CD4-positive, alpha-beta memory T cell (primary cell): ENCODE measurements around the gene HSD17B7. TPM values are rescaled to one million over a fixed set of nuclear protein-coding genes. Genes with fewer than 3 reads are reported as not detected.

Experiments used
- CTCF ChIA-PET: fragments of 350-600 bp; sonication (Branson Sonifier 250); formaldehyde crosslinking; loops from one replicate; lab custom pipeline; 2021; ENCODE audit warnings: inconsistent platforms; ENCODE audit not compliant: partially characterized antibody; lab: Charles Lee
- POLR2A ChIA-PET: fragments of 350-600 bp; sonication (Branson Sonifier 250); formaldehyde crosslinking; loops from one replicate; lab custom pipeline; 2021; ENCODE audit not compliant: partially characterized antibody; lab: Charles Lee
- DNase-seq, 5 donors: peaks; one replicate each; pipeline versions ENCODE4 v3.0.0 to v3.0.0-alpha.2; 2020 to 2022; ENCODE audit warnings: mixed read lengths in 1 of 5
- H3K27ac ChIP-seq: one replicate; pipeline ENCODE4 v1.7.0; 2013; ENCODE audit warnings: low read depth, low read length
- H3K27me3 ChIP-seq: 2 replicates; pipeline ENCODE4 v1.7.0; 2013; ENCODE audit warnings: mild to moderate bottlenecking, low read length, moderate library complexity; ENCODE audit not compliant: insufficient read depth
- H3K36me3 ChIP-seq: 2 replicates; pipeline ENCODE4 v1.7.0; 2013; ENCODE audit warnings: mild to moderate bottlenecking, low read length, moderate library complexity; ENCODE audit not compliant: insufficient read depth
- H3K4me1 ChIP-seq: 2 replicates; pipeline ENCODE4 v1.7.0; 2013; ENCODE audit warnings: mild to moderate bottlenecking, low read length, moderate library complexity; ENCODE audit not compliant: insufficient read depth
- H3K4me3 ChIP-seq, 2 donors: one replicate each; pipeline ENCODE4 v1.7.0; 2013; ENCODE audit warnings: low read length in 2 of 2, mild to moderate bottlenecking in 1 of 2
- H3K9me3 ChIP-seq, 2 donors: one replicate each; pipeline ENCODE4 v1.7.0; 2013; ENCODE audit warnings: low read length in 2 of 2, control low read depth in 1 of 2; ENCODE audit not compliant: control insufficient read depth in 1 of 2
- H3K27ac Mint-ChIP-seq, 7 donors: one replicate each; pipeline ENCODE4 v1.8.0; 2020 to 2021; ENCODE audit warnings: mixed read lengths in 7 of 7, mild to moderate bottlenecking in 6 of 7, inconsistent platforms in 3 of 7, moderate library complexity in 3 of 7
- H3K27me3 Mint-ChIP-seq, 2 donors: one replicate each; pipeline ENCODE4 v1.8.0; 2020 to 2021; ENCODE audit warnings: mixed read lengths in 2 of 2
- H3K36me3 Mint-ChIP-seq, 2 donors: one replicate each; pipeline ENCODE4 v1.8.0; 2020 to 2021; ENCODE audit warnings: mixed read lengths in 2 of 2, inconsistent platforms in 1 of 2, mild to moderate bottlenecking in 1 of 2
- H3K4me1 Mint-ChIP-seq, 4 donors: one replicate each; pipeline ENCODE4 v1.8.0; 2020 to 2021; ENCODE audit warnings: mixed read lengths in 4 of 4, mild to moderate bottlenecking in 1 of 4
- H3K4me3 Mint-ChIP-seq, 8 donors: one replicate each; pipeline ENCODE4 v1.8.0; 2020 to 2021; ENCODE audit warnings: mixed read lengths in 8 of 8, mild to moderate bottlenecking in 7 of 8, moderate library complexity in 6 of 8, inconsistent platforms in 3 of 8
- H3K9me3 Mint-ChIP-seq, 8 donors: one replicate each; pipeline ENCODE4 v1.8.0; 2020 to 2021; ENCODE audit warnings: mixed read lengths in 8 of 8, mild to moderate bottlenecking in 5 of 8, inconsistent platforms in 3 of 8, moderate library complexity in 1 of 8
- intact Hi-C: fragments of 100-400 bp; cut with micrococcal nuclease; formaldehyde crosslinking; loops from one replicate; pipeline ENCODE4 v1.15.1; 2023
- polyA plus RNA-seq, 2 donors: library from polyadenylated mRNA; unstranded; fragments of 300-500 nt; fragmentation: Illumina TruSeq; gene quantifications; one replicate each; pipeline ENCODE4 v1.2.3, GENCODE V29; 2021
- total RNA-seq, 2 experiments: library from RNA; stranded (reverse); gene quantifications; one replicate each; pipeline ENCODE4 v1.2.3, GENCODE V29; 2021

The HSD17B7 gene
- total and polyA plus RNA-seq, 4 experiments from 2014 or later, result 17.3 to 43.0 (median 29.3) TPM

DNA sequence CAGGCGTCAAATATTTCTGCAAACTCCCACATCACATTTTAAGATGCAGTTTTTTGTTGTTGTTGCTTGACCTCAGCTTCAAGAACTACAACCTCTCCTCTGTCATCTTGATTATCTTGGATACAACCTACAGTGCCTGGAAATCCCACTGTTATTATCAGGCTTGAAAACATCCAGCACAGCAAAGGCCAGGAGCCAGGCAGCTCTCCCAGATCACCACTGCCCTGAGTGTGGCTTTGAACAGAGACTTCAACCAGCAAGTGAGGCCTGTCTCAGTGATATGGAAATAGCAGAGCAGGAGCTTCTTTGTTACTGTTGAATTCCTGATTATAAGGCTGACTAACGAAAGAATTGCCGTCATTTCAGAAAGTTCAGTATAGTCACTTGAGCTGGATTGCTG is 42.0 kb downstream of the HSD17B7 start:
- ChIA-PET CTCF (interaction anchor here (0.6 to 3.0 kb wide), 3 partner anchors 15 to 345 kb away, joined by 3 to 20 read pairs (median 3); no protein-coding TSS in a partner anchor), POLR2A (no interaction called here)
- Mint-ChIP-seq H3K4me3 (no peak overlapping the region), H3K9me3 (peaks cover 0 to 5% (median 0%) of the 10 kb centered on the region in 8 donors), H3K36me3 (no peaks in the 10 kb centered on the region), H3K27me3 (peaks cover 2 to 13% of the 10 kb centered on the region in 2 donors), H3K27ac (no peak overlapping the region), H3K4me1 (peaks cover 0 to 2% (median 0%) of the 10 kb centered on the region in 4 donors)
- no peak overlapping the region for H3K4me3 ChIP-seq
- no peak for DNase-seq
- no peak overlapping the region for H3K27ac ChIP-seq
- H3K9me3 ChIP-seq, result no peaks in the 10 kb centered on the region
- intact Hi-C loops, result no loop called here
- H3K4me1 ChIP-seq, result no peaks in the 10 kb centered on the region
- H3K36me3 ChIP-seq, result no peaks in the 10 kb centered on the region
- H3K27me3 ChIP-seq, result no peaks in the 10 kb centered on the region

DNA sequence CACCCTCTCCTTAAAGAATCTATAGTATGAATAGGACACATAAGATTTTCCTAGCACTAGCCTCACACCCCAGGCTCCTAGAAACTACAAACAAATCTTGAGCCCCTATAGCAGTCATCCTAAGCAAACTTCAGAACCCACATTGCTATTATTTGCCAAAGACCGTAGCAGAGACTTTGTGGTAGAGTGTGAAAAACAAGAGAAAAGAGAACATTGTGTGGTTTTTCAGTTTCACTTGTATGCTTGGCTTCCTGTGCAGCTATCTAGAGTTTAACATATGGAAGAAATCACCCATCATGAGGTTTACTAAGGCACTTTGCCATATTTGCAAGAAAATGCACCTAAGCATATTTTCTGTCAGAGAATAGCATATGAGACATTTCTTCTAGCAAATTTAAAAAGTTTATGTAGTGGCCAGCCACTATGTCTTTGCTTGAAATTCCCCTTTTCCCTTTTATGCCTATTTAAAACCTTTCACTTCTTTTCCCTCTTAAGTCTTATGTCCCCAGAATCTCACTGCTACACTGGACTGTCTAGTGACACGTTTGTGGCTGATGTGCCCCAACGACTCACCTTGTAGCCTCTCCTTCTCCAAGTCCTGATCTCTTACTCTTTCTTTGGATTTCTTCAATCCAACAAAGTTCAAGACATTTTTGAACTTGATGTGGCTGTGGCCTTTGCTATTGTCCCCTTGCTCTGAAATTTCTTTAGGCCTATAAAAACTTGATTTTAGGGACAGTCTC is 44.8 kb downstream of the HSD17B7 start:
- Mint-ChIP-seq H3K4me1 (peaks cover 0 to 2% (median 0%) of the 10 kb centered on the region in 4 donors), H3K27me3 (peaks cover 2 to 8% of the 10 kb centered on the region in 2 donors), H3K27ac (no peak overlapping the region), H3K9me3 (peaks cover 4 to 23% (median 18%) of the 10 kb centered on the region in 8 donors), H3K36me3 (peaks cover 4 to 5% of the 10 kb centered on the region in 2 donors), H3K4me3 (no peak overlapping the region)
- no peaks in the 10 kb centered on the region for H3K4me1 ChIP-seq
- H3K27ac ChIP-seq, result no peak overlapping the region
- DNase-seq, result no peak
- no peaks in the 10 kb centered on the region for H3K27me3 ChIP-seq
- ChIA-PET POLR2A (no interaction called here), CTCF (interaction anchor here (3.0 kb wide), 1 partner anchor 13 kb away, joined by 20 read pairs; no protein-coding TSS in a partner anchor)
- H3K9me3 ChIP-seq, result no peaks in the 10 kb centered on the region
- no peaks in the 10 kb centered on the region for H3K36me3 ChIP-seq
- intact Hi-C loops, result no loop called here
- H3K4me3 ChIP-seq, result no peak overlapping the region

DNA sequence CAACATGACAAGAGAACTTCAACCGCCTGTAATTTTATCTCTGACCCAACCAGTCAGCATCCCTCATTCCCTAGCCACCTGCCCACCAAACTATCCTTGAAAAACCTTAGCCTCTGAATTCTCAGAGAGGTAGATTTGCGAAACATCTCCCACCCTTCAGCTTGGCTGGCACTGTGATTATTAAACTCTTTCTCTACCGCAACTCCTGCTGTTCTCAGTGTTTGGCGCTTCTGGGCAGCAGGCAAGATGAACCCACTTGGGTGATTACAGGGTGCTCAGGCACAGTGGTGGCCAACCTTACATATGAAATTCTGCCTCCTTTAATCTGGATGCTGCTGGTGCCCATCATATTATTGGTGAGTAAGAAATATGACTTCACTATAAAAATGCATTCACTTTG is 48.4 kb downstream of the HSD17B7 start:
- no peak overlapping the region for H3K27ac Mint-ChIP-seq
- Histone ChIP-seq H3K9me3 (no peaks in the 10 kb centered on the region), H3K27me3 (no peaks in the 10 kb centered on the region), H3K4me1 (no peaks in the 10 kb centered on the region), H3K36me3 (no peaks in the 10 kb centered on the region), H3K27ac (no peak overlapping the region), H3K4me3 (no peak overlapping the region)
- H3K9me3 Mint-ChIP-seq, result peaks cover 4 to 25% (median 17%) of the 10 kb centered on the region in 8 donors
- no peak overlapping the region for H3K4me3 Mint-ChIP-seq
- peaks cover 4 to 5% of the 10 kb centered on the region in 2 donors for H3K36me3 Mint-ChIP-seq
- H3K4me1 Mint-ChIP-seq, result peaks cover 0 to 2% (median 0%) of the 10 kb centered on the region in 4 donors
- ChIA-PET POLR2A (no interaction called here), CTCF (no interaction called here)
- intact Hi-C loops, result no loop called here
- H3K27me3 Mint-ChIP-seq, result peaks cover 3 to 5% of the 10 kb centered on the region in 2 donors
- DNase-seq, result no peak

DNA sequence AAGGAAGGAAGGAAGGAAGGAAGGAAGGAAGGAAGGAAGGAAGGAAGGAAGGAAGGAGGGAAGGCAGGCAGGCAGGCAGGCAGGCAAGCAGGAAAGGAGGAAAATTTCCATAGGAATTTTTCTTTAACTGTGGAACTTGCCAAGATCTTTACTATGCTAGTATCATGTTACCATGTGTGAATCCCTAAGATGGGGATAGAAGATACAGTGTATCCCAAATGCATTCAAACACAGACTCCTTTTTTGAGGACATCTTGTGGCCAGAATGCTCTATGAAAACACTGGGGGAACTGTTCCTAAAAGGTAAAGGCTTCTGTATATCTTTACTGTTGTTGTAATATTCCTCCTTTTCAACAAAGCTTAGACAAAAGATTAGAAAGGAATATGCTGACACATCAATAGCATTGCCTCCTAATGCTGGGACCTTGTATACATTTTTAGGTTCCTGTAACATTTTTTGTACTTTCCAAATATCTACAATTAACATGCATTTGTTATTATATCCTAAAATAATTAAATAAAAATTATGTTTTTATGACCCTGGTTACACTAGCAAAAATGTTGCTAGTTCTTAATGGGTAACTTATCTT is 49.8 kb downstream of the HSD17B7 start:
- POLR2A ChIA-PET, result no interaction called here
- no peak for DNase-seq
- intact Hi-C loops, result no loop called here
- Mint-ChIP-seq H3K27ac (no peak overlapping the region), H3K4me3 (no peak overlapping the region), H3K27me3 (peaks cover 3 to 4% of the 10 kb centered on the region in 2 donors), H3K36me3 (peaks cover 4 to 5% of the 10 kb centered on the region in 2 donors), H3K9me3 (peaks cover 4 to 25% (median 17%) of the 10 kb centered on the region in 8 donors), H3K4me1 (peaks cover 0 to 2% (median 0%) of the 10 kb centered on the region in 4 donors)
- Histone ChIP-seq H3K27ac (no peak overlapping the region), H3K4me3 (no peak overlapping the region), H3K27me3 (no peaks in the 10 kb centered on the region), H3K9me3 (no peaks in the 10 kb centered on the region), H3K4me1 (no peaks in the 10 kb centered on the region), H3K36me3 (no peaks in the 10 kb centered on the region)
- CTCF ChIA-PET, result interaction anchor here (1.3 kb wide), 1 partner anchor 13 kb away, joined by 3 read pairs; no protein-coding TSS in a partner anchor

DNA sequence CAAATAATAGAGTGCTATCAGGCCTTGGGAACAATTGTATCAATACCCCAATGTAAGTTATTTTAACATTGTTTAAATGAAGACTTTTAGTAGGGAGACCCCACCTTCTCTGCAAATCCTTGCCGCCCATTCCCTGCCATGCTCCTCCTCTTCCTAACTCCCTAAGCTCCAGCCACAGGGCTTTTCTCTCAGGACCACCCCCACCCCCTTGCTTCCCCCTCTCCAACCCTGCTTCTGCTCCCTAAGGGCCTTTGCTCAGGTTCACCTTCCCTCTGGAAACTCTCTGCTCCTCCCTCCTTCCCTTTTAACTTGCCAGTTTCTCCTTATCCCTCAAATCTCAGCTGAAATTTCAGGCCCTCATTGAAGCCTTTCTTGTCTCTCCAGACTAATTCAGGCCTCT is 53.7 kb downstream of the HSD17B7 start:
- Mint-ChIP-seq H3K4me1 (no peaks in the 10 kb centered on the region), H3K4me3 (no peak overlapping the region), H3K36me3 (no peaks in the 10 kb centered on the region), H3K9me3 (peaks cover 0 to 12% (median 5%) of the 10 kb centered on the region in 8 donors), H3K27ac (no peak overlapping the region), H3K27me3 (peaks cover 4 to 9% of the 10 kb centered on the region in 2 donors)
- Histone ChIP-seq H3K4me3 (no peak overlapping the region), H3K4me1 (no peaks in the 10 kb centered on the region), H3K9me3 (no peaks in the 10 kb centered on the region), H3K27me3 (no peaks in the 10 kb centered on the region), H3K36me3 (no peaks in the 10 kb centered on the region), H3K27ac (no peak overlapping the region)
- POLR2A ChIA-PET, result no interaction called here
- CTCF ChIA-PET, result interaction anchor here (1.9 kb wide), 1 partner anchor 10 kb away, joined by 6 read pairs; no protein-coding TSS in a partner anchor
- intact Hi-C loops, result no loop called here
- DNase-seq, result no peak

DNA sequence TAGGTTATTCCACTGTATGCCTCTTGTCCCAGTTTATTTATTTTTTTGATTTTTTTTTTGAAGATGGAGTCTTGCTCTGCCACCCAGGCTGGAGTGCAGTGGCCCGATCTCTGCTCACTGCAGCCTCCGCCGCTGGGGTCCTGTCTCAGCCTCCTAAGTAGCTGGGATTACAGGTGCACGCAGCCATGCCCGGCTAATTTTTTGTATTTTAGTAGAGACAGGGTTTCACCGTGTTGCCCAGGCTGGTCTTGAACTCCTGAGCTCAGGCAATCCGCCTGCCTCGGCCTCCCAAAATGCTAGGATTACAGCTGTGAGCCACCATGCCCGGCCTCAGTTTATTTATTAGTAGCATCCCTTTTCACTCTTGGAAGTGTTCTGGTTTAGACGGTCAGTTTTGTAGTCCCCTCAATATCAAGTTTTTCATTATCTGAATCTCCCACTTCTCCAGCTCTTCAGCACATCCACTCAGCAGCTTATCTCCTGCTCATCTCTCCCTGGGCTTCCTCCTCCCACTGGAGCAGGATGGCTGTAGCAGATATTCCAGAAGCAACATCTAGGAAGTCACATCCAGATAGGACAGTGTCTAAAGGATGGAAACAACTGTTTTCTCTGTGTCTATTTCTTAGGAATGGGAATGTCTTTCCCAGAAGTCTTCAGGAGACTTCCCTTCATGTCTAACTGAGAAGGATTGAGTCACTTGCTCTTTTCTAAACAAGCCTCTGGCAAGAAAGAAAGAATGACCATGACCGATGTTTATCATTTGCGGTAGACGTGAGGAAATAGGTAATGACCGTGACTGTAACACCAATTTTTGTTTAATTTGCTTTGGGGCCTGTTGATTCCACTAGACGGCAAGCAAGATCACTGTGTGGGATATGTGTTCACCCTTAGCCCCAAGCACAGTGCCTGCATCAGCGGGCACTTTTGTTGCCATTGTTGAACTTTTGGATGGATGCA is 56.0 kb downstream of the HSD17B7 start:
- Mint-ChIP-seq H3K9me3 (peaks cover 0 to 4% (median 0%) of the 10 kb centered on the region in 8 donors), H3K36me3 (no peaks in the 10 kb centered on the region), H3K27me3 (peaks cover 4 to 12% of the 10 kb centered on the region in 2 donors), H3K4me1 (no peaks in the 10 kb centered on the region), H3K27ac (no peak overlapping the region), H3K4me3 (no peak overlapping the region)
- Histone ChIP-seq H3K4me3 (no peak overlapping the region), H3K9me3 (no peaks in the 10 kb centered on the region), H3K27me3 (no peaks in the 10 kb centered on the region), H3K27ac (no peak overlapping the region), H3K36me3 (no peaks in the 10 kb centered on the region), H3K4me1 (no peaks in the 10 kb centered on the region)
- CTCF ChIA-PET, result interaction anchor here (1.0 to 5.4 kb wide), 7 partner anchors 7 to 469 kb away, joined by 3 to 36 read pairs (median 9); partner anchors contain the start of gene CCDC190
- DNase-seq, result no peak
- intact Hi-C loops, result loop anchor here (5.0 kb wide), 1 partner anchor 789 kb away; no protein-coding TSS in a partner anchor
- POLR2A ChIA-PET, result no interaction called here
